Fibroblast of the conjunctiva (primary cell): ENCODE data around the gene BEND3.

Experiments
- DNase-seq: peaks from one replicate; pipeline ENCODE4 v3.0.0-alpha.2; 2010; ENCODE audit warnings: low read depth

BEND3 gene

GRCh38 chr6:107083047-107083768 lies 32.1 kb downstream of the BEND3 start:
- DNase-seq: no peak

- DNase-seq: no peak
Observed at GRCh38 chr6:107082045-107082444, 33.3 kb downstream of the BEND3 start.

- DNase-seq: no peak
Observed at GRCh38 chr6:107080036-107080435, 35.3 kb downstream of the BEND3 start.

GRCh38 chr6:107079429-107079828 lies 35.9 kb downstream of the BEND3 start:
- DNase-seq: no peak

- no peak for DNase-seq
Observed at GRCh38 chr6:107077710-107078109, 37.6 kb downstream of the BEND3 start.

- DNase-seq: peak; percentile 1
Observed at GRCh38 chr6:107075951-107076381, 39.3 kb downstream of the BEND3 start.

GRCh38 chr6:107070686-107071085 lies 44.6 kb downstream of the BEND3 start:
- no peak for DNase-seq

GRCh38 chr6:107069631-107070548 lies 45.4 kb downstream of the BEND3 start:
- no peak for DNase-seq

- DNase-seq: no peak
Observed at GRCh38 chr6:107068691-107069630, 46.4 kb downstream of the BEND3 start.

- no peak for DNase-seq
Observed at GRCh38 chr6:107066697-107067659, 48.3 kb downstream of the BEND3 start.

GRCh38 chr6:107064579-107065065 lies 50.7 kb downstream of the BEND3 start:
- DNase-seq: peak; percentile 18

GRCh38 chr6:107062691-107063090 lies 52.6 kb downstream of the BEND3 start:
- DNase-seq: no peak

- DNase-seq: no peak
Observed at GRCh38 chr6:107061125-107062020, 53.9 kb downstream of the BEND3 start.

GRCh38 chr6:107060704-107061103 lies 54.6 kb downstream of the BEND3 start:
- DNase-seq: no peak

- DNase-seq: no peak
Observed at GRCh38 chr6:107059606-107060005, 55.7 kb downstream of the BEND3 start.

GRCh38 chr6:107057679-107058078 lies 57.6 kb downstream of the BEND3 start:
- no peak for DNase-seq

GRCh38 chr6:107056796-107057195 lies 58.5 kb downstream of the BEND3 start:
- DNase-seq: no peak

- no peak for DNase-seq
Observed at GRCh38 chr6:107047807-107048206, 67.5 kb downstream of the BEND3 start.

GRCh38 chr6:107045826-107046675 lies 69.3 kb downstream of the BEND3 start:
- DNase-seq: no peak
